Measurements from ENCODE around the gene GIT2.

DNA sequence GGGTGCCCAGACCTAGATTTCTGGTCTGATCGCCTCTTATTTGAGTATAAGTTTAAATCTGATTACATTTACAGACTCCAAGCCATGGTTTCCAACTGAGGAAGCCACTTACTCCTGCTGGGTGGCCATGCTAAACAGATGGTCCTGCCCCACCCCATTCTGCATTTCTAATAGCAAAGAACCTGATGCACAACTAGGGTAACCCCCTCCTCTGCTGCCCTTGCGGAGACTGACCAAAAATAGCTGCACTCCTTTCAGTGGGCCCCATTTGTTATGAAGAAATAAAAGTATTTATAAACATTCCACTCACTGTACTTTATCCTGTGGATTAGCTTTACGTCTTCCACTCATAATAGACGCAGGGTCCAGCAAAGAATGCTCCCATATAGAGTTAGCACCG is 6.8 kb downstream of the GIT2 start:
- TF ChIP-seq SNAI2 (CRISPR knock-in tag; IDR thresholded peaks at IDR 0.05) (no peak), BACH2 (CRISPR knock-in tag; IDR thresholded peaks at IDR 0.05; ENCODE audit: borderline replicate concordance) (no peak), ZFP3 (CRISPR knock-in tag; IDR thresholded peaks at IDR 0.05) (no peak), ESRRG (CRISPR knock-in tag; IDR thresholded peaks at IDR 0.05) (no peak), CREB5 (CRISPR knock-in tag; IDR thresholded peaks at IDR 0.05; ENCODE audit: low read depth) (no peak), PPARA (CRISPR knock-in tag; IDR thresholded peaks at IDR 0.05; ENCODE audit: borderline replicate concordance) (no peak), OSR1 (CRISPR knock-in tag; IDR thresholded peaks at IDR 0.05) (no peak), ARNTL (CRISPR knock-in tag; IDR thresholded peaks at IDR 0.05; ENCODE audit: borderline replicate concordance, low read depth) (no peak), TOX (CRISPR knock-in tag; IDR thresholded peaks at IDR 0.05; ENCODE audit: borderline replicate concordance) (no peak), CSRNP3 (CRISPR knock-in tag; IDR thresholded peaks at IDR 0.05) (no peak), ZNF8 (CRISPR knock-in tag; IDR thresholded peaks at IDR 0.05) (no peak)
- TF ChIP-seq, protein P1, sequence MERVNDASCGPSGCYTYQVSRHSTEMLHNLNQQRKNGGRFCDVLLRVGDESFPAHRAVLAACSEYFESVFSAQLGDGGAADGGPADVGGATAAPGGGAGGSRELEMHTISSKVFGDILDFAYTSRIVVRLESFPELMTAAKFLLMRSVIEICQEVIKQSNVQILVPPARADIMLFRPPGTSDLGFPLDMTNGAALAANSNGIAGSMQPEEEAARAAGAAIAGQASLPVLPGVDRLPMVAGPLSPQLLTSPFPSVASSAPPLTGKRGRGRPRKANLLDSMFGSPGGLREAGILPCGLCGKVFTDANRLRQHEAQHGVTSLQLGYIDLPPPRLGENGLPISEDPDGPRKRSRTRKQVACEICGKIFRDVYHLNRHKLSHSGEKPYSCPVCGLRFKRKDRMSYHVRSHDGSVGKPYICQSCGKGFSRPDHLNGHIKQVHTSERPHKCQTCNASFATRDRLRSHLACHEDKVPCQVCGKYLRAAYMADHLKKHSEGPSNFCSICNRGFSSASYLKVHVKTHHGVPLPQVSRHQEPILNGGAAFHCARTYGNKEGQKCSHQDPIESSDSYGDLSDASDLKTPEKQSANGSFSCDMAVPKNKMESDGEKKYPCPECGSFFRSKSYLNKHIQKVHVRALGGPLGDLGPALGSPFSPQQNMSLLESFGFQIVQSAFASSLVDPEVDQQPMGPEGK (CRISPR knock-in tag; IDR thresholded peaks at IDR 0.05; ENCODE audit: borderline replicate concordance), result no peak

All from SK-N-SH treated with all-trans-retinoic acid at 6 μM for 48 hours (cell line).